ENCODE data around the gene TRMT1. TPM values are rescaled to one million over a fixed set of nuclear protein-coding genes. Genes with fewer than 3 reads are reported as not detected.

Gene TRMT1
- total RNA-seq, 1 donor from 2014 or later = 17.3 TPM

DNA sequence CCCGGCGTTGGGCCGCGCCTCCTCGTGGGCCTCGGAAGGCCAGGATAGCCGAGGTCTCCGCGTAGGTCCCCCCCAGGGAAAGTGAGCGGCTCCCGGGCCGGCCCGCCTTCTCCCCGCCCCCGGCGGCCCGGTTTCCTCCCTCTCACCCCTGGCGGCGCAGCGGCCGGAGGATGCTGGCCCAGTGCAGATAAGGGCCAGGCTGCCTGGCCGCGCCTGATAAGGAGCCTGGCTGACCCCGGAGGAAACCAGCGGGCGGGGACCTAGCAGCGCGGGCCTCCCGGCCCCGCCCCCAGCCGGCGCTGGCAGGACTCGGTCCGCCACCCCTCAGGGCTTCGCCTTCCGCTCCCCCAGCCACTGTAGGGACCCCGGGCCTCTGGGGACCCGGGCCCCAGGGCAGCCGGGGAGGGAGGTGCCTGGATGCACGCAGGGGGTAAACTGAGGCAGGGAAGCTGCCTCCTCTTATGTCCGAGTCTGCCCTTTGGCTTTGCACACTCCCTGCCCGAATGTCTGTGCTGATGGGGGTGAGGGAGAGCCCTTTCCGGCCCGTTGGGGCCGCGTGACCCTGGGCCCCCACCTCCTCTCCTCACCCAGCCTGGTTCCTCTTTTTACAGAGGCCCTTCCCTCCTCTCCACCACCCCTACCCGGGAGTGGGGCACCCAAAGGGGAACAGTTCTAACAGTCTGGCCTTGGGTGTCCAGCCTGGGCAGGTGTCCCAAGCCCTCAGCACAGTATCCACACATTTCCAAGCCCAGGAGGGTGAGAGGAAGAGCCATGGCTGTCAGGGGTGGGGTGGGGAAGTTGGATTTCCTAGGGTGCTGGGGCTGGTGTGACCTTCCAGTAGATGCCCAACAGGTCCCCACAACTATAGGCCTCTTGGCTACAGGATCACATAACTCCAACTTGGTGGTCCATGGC, 13.6 kb downstream of the TRMT1 start, which contains the start of gene LYL1:
Gene LYL1 (minus strand): TSS at position 193 of the 915 bp plus-strand sequence. CDS start 1,687 bp downstream, outside the sequence.
- peak in 1 of 3 experiments; percentile 9 for TF ChIP-seq CTCF (IDR thresholded peaks at IDR 0.05)
- H3K9me3 ChIP-seq = no peaks in the 10 kb centered on the region
- H3K4me1 ChIP-seq = peaks cover 14 to 23% of the 10 kb centered on the region in 2 donors
- DNase-seq (ENCODE audit: low spot score in 2 of 2) = peak in 1 of 2 donors; percentile 88
- peaks cover 4 to 6% of the 10 kb centered on the region in 2 donors for H3K36me3 ChIP-seq
- intact Hi-C loops (cut with DNase I) = loop anchor here (5.0 kb wide), 1 partner anchor 159 kb away; no protein-coding TSS in a partner anchor
- peak within 1 kb of the TSS; percentile 46 to 67 for H3K4me3 ChIP-seq
- H3K27me3 ChIP-seq = no peaks in the 10 kb centered on the region
- H3K27ac ChIP-seq = peak within 1 kb of the TSS; percentile 81 to 92

DNA sequence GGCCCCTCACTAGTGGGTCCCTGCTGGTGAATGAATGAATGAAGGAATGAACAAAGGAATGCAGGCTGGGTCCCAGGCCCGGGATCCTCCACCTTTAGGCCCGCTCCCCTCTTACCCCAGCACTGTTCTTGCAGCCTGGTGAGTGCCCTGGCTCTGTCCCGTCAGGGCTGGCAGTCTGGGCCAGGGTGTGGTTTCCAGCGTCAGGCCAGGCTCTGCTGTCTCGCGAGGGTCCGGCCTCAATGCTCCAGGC, 14.2 kb downstream of the TRMT1 start:
- Histone ChIP-seq H3K27me3 (no peaks in the 10 kb centered on the region), H3K9me3 (no peaks in the 10 kb centered on the region), H3K36me3 (peaks cover 2% of the 10 kb centered on the region in 2 donors), H3K4me3 (peak overlapping the region; percentile 46 to 67), H3K27ac (peak overlapping the region; percentile 81 to 92), H3K4me1 (peaks cover 14 to 29% of the 10 kb centered on the region in 2 donors)
- DNase-seq (ENCODE audit: low spot score in 2 of 2) = no peak
- no peak for TF ChIP-seq CTCF (IDR thresholded peaks at IDR 0.05)
- intact Hi-C loops (cut with DNase I) = loop anchor here (5.0 kb wide), 1 partner anchor 160 kb away; no protein-coding TSS in a partner anchor

- DNase-seq (ENCODE audit: low spot score in 2 of 2) = peak in 1 of 2 donors; percentile 61
- intact Hi-C loops (cut with DNase I) = loop anchor here (5.0 kb wide), 1 partner anchor 160 kb away; no protein-coding TSS in a partner anchor
- H3K4me1 ChIP-seq = peaks cover 14 to 29% of the 10 kb centered on the region in 2 donors
- H3K9me3 ChIP-seq = no peaks in the 10 kb centered on the region
- H3K27me3 ChIP-seq = no peaks in the 10 kb centered on the region
- H3K4me3 ChIP-seq = peak overlapping the region; percentile 46 to 67
- no peaks in the 10 kb centered on the region for H3K36me3 ChIP-seq
- TF ChIP-seq CTCF (IDR thresholded peaks at IDR 0.05) = no peak
- H3K27ac ChIP-seq = peak overlapping the region; percentile 81 to 92
These were observed 14.7 kb downstream of the TRMT1 start for GRCh38 chr19:13101590-13102415.

DNA sequence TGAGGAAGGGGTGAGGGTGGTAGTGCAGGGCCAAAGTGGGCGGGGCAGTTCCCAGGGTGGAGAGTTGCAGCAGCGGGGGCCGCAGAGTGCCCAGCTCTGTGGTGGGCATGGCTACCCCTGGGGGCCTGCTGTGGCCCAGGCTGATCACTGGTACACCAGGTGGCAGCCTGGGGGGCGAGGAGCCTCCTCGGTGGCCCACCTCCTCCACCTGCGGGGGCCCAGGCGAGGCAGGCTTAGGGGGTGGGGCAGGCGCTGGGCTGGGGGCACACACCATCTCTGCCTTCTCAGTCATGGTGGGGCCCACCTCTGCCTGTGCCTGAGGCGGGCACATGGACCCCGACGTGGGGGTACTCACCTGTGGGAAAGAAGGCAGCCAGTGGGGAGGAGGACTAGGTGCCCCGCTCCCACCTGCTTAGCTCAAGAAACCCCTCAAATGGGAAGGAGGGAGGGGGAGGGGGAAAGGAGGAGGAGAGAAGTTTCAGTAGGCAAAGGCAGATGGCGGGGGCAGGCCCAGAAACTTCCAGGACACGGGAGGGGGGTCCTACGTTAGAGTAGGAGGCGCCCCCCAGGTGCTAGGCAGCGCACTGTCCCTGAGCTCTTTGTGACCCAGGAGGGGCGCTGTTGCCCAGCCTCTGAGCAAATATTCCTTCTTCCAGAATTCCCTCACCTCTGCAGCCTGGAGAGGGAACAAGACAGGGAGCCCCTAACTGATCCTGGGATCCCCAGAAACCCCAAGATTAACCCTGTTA, 15.5 kb downstream of the TRMT1 start:
- Histone ChIP-seq H3K4me1 (peaks cover 14 to 30% of the 10 kb centered on the region in 2 donors), H3K27me3 (no peaks in the 10 kb centered on the region), H3K9me3 (no peaks in the 10 kb centered on the region), H3K36me3 (peaks cover 0 to under 1% of the 10 kb centered on the region in 2 donors), H3K27ac (peak overlapping the region; percentile 73 to 81), H3K4me3 (peak overlapping the region in 1 of 2 donors; percentile 67)
- intact Hi-C loops (cut with DNase I) = loop anchor here (5.0 kb wide), 1 partner anchor 161 kb away; no protein-coding TSS in a partner anchor
- TF ChIP-seq CTCF (IDR thresholded peaks at IDR 0.05) = peak in 1 of 3 experiments; percentile 36
- peak in 1 of 2 donors; percentile 61 for DNase-seq (ENCODE audit: low spot score in 2 of 2)

All from ascending aorta (tissue), 2 donors.